GM18867 (cell line): ENCODE results near the gene AGAP9.
"Not testable (repeated sequence)": the region's sequence is repeated elsewhere in the genome, so short reads cannot be mapped to it uniquely, and the experiment has no call there.

Experiments used
- ATAC-seq: cut with Tn5 transposase; IDR thresholded peaks from one replicate; pipeline ENCODE4 v1.9.1; 2021; ENCODE audit warnings: mild to moderate bottlenecking, moderate library complexity; ENCODE audit not compliant: unreplicated experiment

AGAP9 gene

DNA sequence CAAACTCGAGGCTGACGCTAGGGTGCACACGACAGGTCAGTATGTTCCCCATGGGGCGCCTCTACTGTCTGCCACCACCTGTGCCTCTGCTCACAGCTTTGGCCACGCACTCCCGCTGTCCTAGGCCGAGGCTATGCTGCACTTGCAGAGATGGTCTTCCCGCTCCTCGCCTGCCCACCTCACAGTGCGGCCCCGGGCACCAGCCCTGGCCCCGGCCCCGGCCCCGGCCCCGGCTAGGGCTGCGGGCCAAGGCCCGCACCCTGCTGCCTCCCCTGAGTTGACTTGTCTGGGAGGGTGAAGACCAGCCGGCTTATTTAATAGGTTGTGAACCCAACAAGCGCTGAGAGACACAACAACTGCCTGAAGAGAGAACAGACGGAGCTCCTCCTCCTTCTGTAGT is at the start of gene AGAP9:
AGAP9 (minus strand) TSS at position 164 of the 400 bp plus-strand sequence; CDS start at position 52, 112 bp downstream.
- ATAC-seq: not testable (repeated sequence)

GRCh38 chr10:47571138-47571912 is 47.9 kb upstream of the AGAP9 start:
- ATAC-seq: not testable (repeated sequence)

DNA sequence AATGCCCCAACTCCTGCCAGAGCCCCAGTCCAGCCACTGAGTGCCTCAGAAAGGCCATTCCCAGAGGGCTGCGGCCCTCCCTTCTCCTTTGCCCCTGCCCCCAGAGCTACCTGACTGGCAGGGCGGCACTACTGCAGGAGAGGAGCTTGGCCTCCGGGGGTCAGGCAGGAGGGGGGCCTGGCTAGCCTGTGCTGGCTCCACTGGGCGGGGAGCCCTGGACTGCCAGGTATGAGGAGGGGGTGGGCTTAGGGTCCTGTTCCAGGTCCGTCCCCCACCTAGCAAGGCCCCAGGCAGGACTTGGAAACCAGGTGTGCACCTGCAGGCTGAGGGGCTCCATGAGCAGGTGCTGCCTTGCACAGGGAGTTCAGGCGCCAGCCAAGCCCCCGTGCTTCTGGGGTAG is 43.3 kb upstream of the AGAP9 start:
- ATAC-seq: not testable (repeated sequence)

- ATAC-seq: not testable (repeated sequence)
These were observed 42.8 kb upstream of the AGAP9 start for GRCh38 chr10:47566108-47566699.

DNA sequence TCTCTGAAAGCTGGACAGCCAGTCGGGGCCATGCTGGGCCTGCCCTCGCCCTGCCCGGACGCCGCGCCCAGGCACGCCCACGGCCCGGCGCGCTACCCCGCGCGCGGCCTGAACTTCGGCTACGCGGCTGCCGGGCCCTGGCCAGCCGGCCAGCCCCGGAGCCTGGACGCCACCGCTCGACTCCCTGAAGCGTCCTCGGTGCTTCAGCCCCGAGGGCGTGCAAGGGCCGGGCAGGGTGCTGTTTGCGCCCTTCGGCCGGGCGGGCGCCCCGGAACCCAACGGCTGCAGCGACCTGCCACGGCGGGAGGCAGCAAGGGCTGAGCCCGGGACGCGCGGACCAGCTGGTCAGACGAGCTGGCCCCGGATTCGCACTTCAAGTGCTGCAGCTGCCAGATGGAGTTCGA is 42.1 kb upstream of the AGAP9 start:
- ATAC-seq: not testable (repeated sequence)

DNA sequence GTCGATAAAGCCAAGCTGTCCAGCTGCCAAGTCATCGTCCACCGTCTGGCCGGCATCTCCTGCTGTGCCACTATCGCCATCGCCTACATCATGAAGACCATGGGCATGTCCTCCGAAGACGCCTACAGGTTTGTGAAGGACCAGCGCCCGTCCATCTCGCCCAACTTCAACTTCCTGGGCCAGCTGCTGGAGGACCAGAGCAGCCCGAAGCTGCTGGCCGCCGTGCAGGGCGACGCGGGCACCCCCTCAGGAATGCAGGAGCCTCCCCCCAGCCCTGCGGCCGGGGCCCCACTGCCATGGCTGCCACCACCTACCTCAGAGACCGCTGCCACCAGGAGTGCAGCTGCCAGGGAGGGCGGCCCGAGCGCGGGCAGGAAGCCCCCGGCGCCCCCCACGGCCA is 41.5 kb upstream of the AGAP9 start:
- ATAC-seq: not testable (repeated sequence)

GRCh38 chr10:47564318-47564717 is 40.9 kb upstream of the AGAP9 start:
- not testable (repeated sequence) for ATAC-seq

DNA sequence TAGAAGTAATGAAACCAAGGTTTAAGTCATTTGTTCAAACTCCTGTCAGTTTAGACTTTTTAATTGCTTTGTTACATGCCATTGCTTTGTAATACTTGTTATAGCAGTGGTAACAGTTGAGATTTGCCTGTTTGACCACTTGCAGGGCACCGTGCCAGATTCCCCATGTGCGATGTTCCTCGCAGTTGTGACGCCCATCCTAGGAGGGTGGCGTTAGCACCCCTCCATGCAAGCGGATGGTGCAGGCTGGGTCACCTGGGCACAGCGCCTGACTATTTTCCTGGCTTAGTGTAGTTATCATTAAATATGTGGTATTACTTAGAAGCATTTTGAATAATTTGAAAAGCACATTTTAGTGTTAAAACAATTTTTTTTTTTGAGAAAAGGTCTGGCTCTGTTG is 37.0 kb upstream of the AGAP9 start:
- ATAC-seq: not testable (repeated sequence)

- not testable (repeated sequence) for ATAC-seq
These were observed 36.4 kb upstream of the AGAP9 start for GRCh38 chr10:47559718-47560308.

DNA sequence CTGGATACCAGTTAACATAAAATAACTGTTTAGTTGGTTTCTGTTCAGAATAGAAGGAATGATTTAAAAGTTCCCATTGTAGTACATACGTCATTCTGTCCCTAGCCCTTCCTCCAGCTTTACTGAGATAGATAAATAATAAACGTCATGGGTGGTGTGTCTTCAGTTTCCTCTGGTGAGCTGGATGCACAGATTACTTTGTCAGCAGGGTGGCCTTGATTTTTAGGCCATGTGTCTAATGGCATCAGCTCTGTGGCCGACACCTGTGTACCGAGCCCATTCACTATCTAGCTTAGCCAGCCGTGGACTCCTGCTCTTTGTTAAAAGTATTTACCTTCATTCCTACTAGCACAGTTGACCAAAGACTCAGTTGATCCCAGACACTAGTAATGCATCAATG is 34.7 kb upstream of the AGAP9 start:
- ATAC-seq: not testable (repeated sequence)

DNA sequence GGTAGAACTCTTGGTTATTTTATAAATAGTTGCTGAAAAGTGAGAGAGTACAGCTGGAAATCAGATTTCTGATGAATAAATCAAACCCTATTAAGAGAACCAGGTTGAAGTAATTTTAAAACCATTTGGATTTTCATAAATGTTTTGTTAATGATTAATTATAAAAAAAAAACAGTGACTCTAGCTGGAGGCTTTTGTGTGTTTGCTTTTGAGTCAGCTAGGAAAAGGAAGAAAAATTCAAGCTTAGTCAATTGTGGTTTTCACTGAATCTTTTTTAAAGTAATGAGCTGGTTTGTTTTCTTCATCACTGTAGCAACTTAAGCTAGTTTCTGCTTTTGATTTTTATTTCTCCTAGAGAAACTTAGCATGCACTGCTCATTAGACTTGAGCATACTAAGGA is 34.2 kb upstream of the AGAP9 start:
- ATAC-seq: not testable (repeated sequence)

DNA sequence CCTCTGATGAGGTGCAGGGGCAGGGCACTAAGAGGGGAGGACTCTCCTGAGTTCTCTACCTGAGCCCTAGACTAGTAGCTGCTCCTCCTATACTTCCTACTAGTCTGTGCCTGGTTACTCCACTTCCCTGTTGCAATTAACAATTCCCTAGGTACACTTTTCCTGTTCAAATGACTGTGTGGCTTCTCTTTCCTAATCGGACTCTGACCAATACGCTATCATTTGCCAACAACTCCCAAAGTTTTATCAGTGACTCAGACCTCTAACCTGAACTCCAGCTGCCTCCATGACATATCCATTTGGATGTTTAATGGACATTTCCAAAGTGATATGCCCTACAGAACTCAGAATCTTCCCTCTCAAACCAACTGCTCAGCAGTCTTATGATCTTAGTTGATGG is 31.9 kb upstream of the AGAP9 start:
- ATAC-seq: not testable (repeated sequence)

GRCh38 chr10:47554552-47554951 is 31.1 kb upstream of the AGAP9 start:
- ATAC-seq: not testable (repeated sequence)

- not testable (repeated sequence) for ATAC-seq
These were observed 30.4 kb upstream of the AGAP9 start for GRCh38 chr10:47553860-47554247.

DNA sequence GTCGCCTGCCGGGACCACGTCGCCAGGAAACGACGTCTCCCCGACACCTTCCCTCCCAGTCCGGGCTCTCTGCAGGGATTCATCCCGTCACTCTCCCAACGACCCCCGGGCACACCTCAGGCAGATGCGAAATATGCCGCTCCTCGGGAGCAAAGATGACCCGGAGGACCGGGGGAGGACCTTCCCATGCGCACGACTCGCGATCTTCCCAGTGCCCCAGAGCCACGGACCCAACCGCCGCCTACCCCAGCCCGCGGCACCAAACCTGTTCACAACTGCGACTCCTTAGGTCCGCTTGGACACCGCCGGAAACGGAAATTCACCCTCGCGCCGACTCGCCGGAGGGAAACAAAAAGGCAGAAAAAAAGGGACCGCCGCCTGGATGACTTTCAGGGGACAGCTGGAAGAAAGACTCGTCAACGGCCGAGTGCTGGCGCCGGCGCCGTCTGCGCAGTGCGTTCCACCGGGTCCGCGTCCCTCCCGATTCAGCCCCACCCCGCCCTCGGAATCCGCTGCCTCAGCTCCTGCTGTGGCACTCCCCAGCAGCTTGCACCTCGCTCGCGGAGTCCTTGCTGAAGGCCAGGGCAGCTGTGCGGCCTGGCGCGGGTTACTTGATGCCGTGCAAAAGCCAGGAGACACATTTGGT is 29.9 kb upstream of the AGAP9 start:
- ATAC-seq: peak; percentile 73

- peak; percentile 45 for ATAC-seq
These were observed 29.3 kb upstream of the AGAP9 start for GRCh38 chr10:47552719-47553118.

DNA sequence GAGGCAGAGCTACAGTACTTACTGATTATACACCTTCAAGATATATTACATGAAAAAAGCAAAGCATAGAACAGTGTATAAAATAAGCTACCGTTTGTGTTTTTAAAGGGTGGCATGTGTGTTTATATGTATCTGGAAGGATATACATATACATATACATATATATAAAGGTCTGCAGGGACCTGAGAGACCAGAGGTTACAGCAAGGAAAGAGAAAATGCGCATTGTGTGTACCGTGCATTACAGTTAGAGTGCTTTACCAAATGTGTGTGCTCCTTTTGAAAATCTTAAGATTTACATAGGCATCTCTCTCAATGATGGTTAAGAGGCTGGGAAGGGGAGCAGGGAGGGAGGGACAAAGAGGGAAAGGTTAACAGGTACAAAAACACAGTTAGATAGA is 23.8 kb upstream of the AGAP9 start:
- ATAC-seq: not testable (repeated sequence)

- not testable (repeated sequence) for ATAC-seq
These were observed 13.0 kb upstream of the AGAP9 start for GRCh38 chr10:47536430-47536829.

GRCh38 chr10:47502313-47502712 is 21.1 kb downstream of the AGAP9 start:
- not testable (repeated sequence) for ATAC-seq

GRCh38 chr10:47494226-47494625 is 29.2 kb downstream of the AGAP9 start:
- not testable (repeated sequence) for ATAC-seq

GRCh38 chr10:47491600-47491999 is 31.8 kb downstream of the AGAP9 start, which contains the start of gene FAM25G:
Gene FAM25G (minus strand): TSS chr10:47491700. CDS start chr10:47491674, 26 bp downstream.
- ATAC-seq: not testable (repeated sequence)
